B cell (primary cell): Measurements from ENCODE around the gene NUMBL. TPM values are rescaled to one million over a fixed set of nuclear protein-coding genes. Genes with fewer than 3 reads are reported as not detected.

Experiments
- ATAC-seq: fragments of 200-7000 bp; cut with Tn5 transposase; one replicate; pipeline ENCODE4 v1.10.0; 2021; ENCODE audit warnings: low read depth, mild to moderate bottlenecking, moderate number of reproducible peaks, moderate library complexity
- CTCF ChIA-PET: fragments of 350-600 bp; sonication (Branson Sonifier 250); formaldehyde crosslinking; loops from one replicate; lab custom pipeline; 2021; ENCODE audit warnings: antibody characterized with exemption, inconsistent platforms; lab: Charles Lee
- POLR2A ChIA-PET: fragments of 350-600 bp; sonication (Branson Sonifier 250); formaldehyde crosslinking; loops from one replicate; lab custom pipeline; 2021; ENCODE audit warnings: antibody characterized with exemption; lab: Charles Lee
- DNase-seq: peaks from one replicate; pipeline ENCODE4 v3.0.0; 2013
- H2AFZ ChIP-seq: 2 replicates; pipeline ENCODE4 v1.6.1; 2012; ENCODE audit warnings: mild to moderate bottlenecking, low read depth, low read length; ENCODE audit not compliant: insufficient read depth, poor library complexity, severe bottlenecking
- H3K27ac ChIP-seq, 2 donors: 1 replicate in 1 of 2; 2 replicates in 1 of 2; pipeline ENCODE4 v1.5.1; 2012 to 2013; ENCODE audit warnings: low read length in 2 of 2, mild to moderate bottlenecking in 2 of 2, moderate library complexity in 1 of 2
- H3K27me3 ChIP-seq, 4 experiments: fragments of 200-600 bp in 1 of 4; sonication (generic) in 1 of 4; replicated peaks in 1 of 4; 1 replicate in 2 of 4; 2 replicates in 2 of 4; pipeline versions ENCODE4 v1.6.1 to v1.7.0; 2013 to 2016; ENCODE audit warnings: low read length in 3 of 4, mild to moderate bottlenecking in 2 of 4, mixed read lengths in 1 of 4, moderate library complexity in 1 of 4; ENCODE audit not compliant: insufficient read depth in 4 of 4, control insufficient read depth in 3 of 4; ENCODE audit errors: control extremely low read depth in 1 of 4
- H3K36me3 ChIP-seq, 2 experiments: replicated peaks in 1 of 2; 1 replicate in 1 of 2; 2 replicates in 1 of 2; pipeline versions ENCODE4 v1.6.1 to v1.7.1; 2013; ENCODE audit warnings: low read length in 1 of 2; ENCODE audit not compliant: insufficient read depth in 2 of 2, control insufficient read depth in 1 of 2; ENCODE audit errors: control extremely low read depth in 1 of 2, extremely low read depth in 1 of 2
- H3K4me1 ChIP-seq, 2 donors: fragments of 200-600 bp in 1 of 2; sonication (generic) in 1 of 2; 1 replicate in 1 of 2; 2 replicates in 1 of 2; pipeline versions ENCODE4 v1.5.1 to v1.6.1; 2013 to 2017; ENCODE audit warnings: low read length in 2 of 2; ENCODE audit not compliant: control insufficient read depth in 2 of 2, insufficient read depth in 2 of 2
- H3K4me2 ChIP-seq: replicated peaks from 2 replicates; pipeline ENCODE3; 2012; ENCODE audit warnings: mild to moderate bottlenecking, low read depth, low read length; ENCODE audit not compliant: poor library complexity, severe bottlenecking
- H3K4me3 ChIP-seq, 5 experiments: fragments of 200-600 bp in 1 of 5; sonication (generic) in 1 of 5; 1 replicate in 3 of 5; 2 replicates in 2 of 5; pipeline versions ENCODE4 v1.5.1 to v1.7.0; 2011 to 2016; ENCODE audit warnings: low read length in 4 of 5, mild to moderate bottlenecking in 4 of 5, low read depth in 2 of 5, control low read depth in 1 of 5, moderate library complexity in 1 of 5; ENCODE audit not compliant: insufficient read depth in 1 of 5; ENCODE audit errors: control extremely low read depth in 1 of 5, extremely low read depth in 1 of 5
- H3K79me2 ChIP-seq: fragments of 200-600 bp; sonication (generic); one replicate; pipeline ENCODE4 v1.6.0; 2016; ENCODE audit warnings: low read length; ENCODE audit not compliant: control insufficient read depth, insufficient read depth
- H3K9ac ChIP-seq: fragments of 200-600 bp; sonication (generic); 2 replicates; pipeline ENCODE4 v1.6.1; 2017; ENCODE audit warnings: mild to moderate bottlenecking, low read length, moderate library complexity
- H3K9me3 ChIP-seq, 3 donors: one replicate each; pipeline versions ENCODE4 v1.6.1 to v1.7.1; 2013; ENCODE audit warnings: low read length in 2 of 3; ENCODE audit not compliant: control insufficient read depth in 2 of 3, insufficient read depth in 1 of 3; ENCODE audit errors: control extremely low read depth in 1 of 3
- H4K20me1 ChIP-seq: 2 replicates; pipeline ENCODE4 v1.6.0; 2012; ENCODE audit warnings: mild to moderate bottlenecking, low read length; ENCODE audit not compliant: insufficient read depth, control insufficient read depth, poor library complexity, severe bottlenecking
- H3K27ac Mint-ChIP-seq: one replicate; pipeline ENCODE4 v1.8.0; 2021; ENCODE audit warnings: mixed read lengths
- H3K27me3 Mint-ChIP-seq: one replicate; pipeline ENCODE4 v1.8.0; 2021; ENCODE audit warnings: mixed read lengths
- H3K4me1 Mint-ChIP-seq: one replicate; pipeline ENCODE4 v1.8.0; 2021; ENCODE audit warnings: mixed read lengths
- H3K4me3 Mint-ChIP-seq: one replicate; pipeline ENCODE4 v1.8.0; 2021; ENCODE audit warnings: mixed read lengths
- H3K9me3 Mint-ChIP-seq: one replicate; pipeline ENCODE4 v1.8.0; 2022; ENCODE audit warnings: mixed read lengths; ENCODE audit not compliant: insufficient read depth
- CTCF ChIP-seq: fragments of 200-600 bp; IDR thresholded peaks from one replicate; pipeline ENCODE4 v1.8.0; 2022; ENCODE audit warnings: antibody characterized with exemption, mild to moderate bottlenecking
- EZH2 ChIP-seq: IDR thresholded peaks from 2 replicates; pipeline ENCODE4 v1.6.1; 2012; ENCODE audit warnings: borderline replicate concordance, low read depth, mild to moderate bottlenecking, moderate library complexity, low read length; ENCODE audit not compliant: insufficient read depth, poor library complexity, severe bottlenecking
- WGBS: methylation state at CpG from one replicate; pipeline ENCODE4 v1.1.5; 2013; ENCODE audit warnings: missing lambda C conversion rate; ENCODE audit not compliant: insufficient coverage; 5-methylcytosine and 5-hydroxymethylcytosine counted together
- intact Hi-C: fragments of 100-400 bp; cut with micrococcal nuclease; formaldehyde crosslinking; loops from one replicate; pipeline ENCODE4 v1.10.0; 2022
- polyA plus RNA-seq: library from polyadenylated mRNA; depleted of rRNA; stranded (reverse); fragments of >200 nt; gene quantifications from 2 replicates; pipeline ENCODE4 v1.2.3, GENCODE V29; 2012
- total RNA-seq, 2 donors: library from RNA; stranded (reverse); fragments of 120-200 nt in 1 of 2; gene quantifications; 1 replicate in 1 of 2; 2 replicates in 1 of 2; pipeline versions ENCODE4 v1.2.3 to v1.2.4, GENCODE V29; 2013 to 2022

The NUMBL gene
- total and polyA plus RNA-seq, 2 donors (not counting 1 experiment from before 2014, with no cell fraction given), result 7.8 to 21.8 TPM

DNA sequence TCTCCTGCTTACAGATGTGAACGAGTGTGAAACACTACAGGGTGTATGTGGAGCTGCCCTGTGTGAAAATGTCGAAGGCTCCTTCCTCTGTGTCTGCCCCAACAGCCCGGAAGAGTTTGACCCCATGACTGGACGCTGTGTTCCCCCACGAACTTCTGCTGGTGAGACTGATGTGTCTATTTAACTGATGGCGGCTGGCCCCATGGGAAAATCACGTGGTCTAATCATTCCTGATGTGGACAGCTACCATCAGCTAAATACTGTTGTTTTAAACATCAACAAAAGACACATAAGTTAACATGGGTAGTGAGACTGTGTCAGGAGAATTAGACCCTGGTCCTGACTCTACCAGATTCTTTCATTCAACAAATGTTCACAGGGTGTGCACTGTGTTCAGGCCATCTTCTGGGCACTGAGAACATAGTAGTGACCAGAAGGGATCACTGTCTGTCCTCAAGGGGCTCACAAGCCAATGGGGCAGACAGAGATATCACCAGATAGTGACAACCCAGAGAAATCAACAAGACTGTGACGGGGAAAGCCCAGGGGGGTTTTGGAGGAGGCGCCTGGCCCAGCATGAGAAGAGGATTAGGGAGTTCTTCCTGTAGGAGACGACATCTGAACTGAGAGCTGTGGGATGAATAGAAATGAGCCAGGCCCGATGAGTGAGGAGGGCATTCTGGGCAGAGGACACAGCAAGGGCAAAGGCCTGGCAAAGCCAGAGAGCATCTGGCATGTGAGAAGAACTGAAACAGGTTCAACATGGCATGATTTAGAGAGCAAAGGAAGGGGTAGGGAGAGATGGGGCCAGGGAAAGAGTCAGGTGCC, 70.9 kb downstream of the NUMBL start:
- TF ChIP-seq EZH2 (no peak), CTCF (no peak)
- peaks cover 10% of the 10 kb centered on the region for H3K4me1 Mint-ChIP-seq
- Histone ChIP-seq H3K9me3 (no peaks in the 10 kb centered on the region), H4K20me1 (no peaks in the 10 kb centered on the region), H3K4me1 (peaks cover 4 to 5% of the 10 kb centered on the region in 2 donors), H3K27ac (no peak overlapping the region), H2AFZ (no peak overlapping the region), H3K4me2 (no peak overlapping the region), H3K4me3 (no peak overlapping the region), H3K36me3 (peaks cover 0 to 18% of the 10 kb centered on the region in 2 experiments), H3K9ac (no peak overlapping the region), H3K27me3 (no peaks in the 10 kb centered on the region), H3K79me2 (no peaks in the 10 kb centered on the region)
- CTCF ChIA-PET, result interaction anchor here (1.3 to 2.6 kb wide), 3 partner anchors 9 to 49 kb away, joined by 3 to 9 read pairs (median 6); no protein-coding TSS in a partner anchor
- DNase-seq (no peak), ATAC-seq (no peak)
- POLR2A ChIA-PET, result interaction anchor here (0.6 kb wide), 1 partner anchor 180 kb away, joined by 3 read pairs; no protein-coding TSS in a partner anchor
- WGBS, result 78% methylated on average over 9 of the region's 11 CpGs
- intact Hi-C loops, result loop anchor here (10.0 kb wide), 1 partner anchor 95 kb away; the partner anchor contains the start of genes COQ8B and ITPKC
- H3K4me3 Mint-ChIP-seq, result no peak overlapping the region
- H3K9me3 Mint-ChIP-seq, result no peaks in the 10 kb centered on the region
- H3K27ac Mint-ChIP-seq, result peak overlapping the region; percentile 35
- no peaks in the 10 kb centered on the region for H3K27me3 Mint-ChIP-seq

DNA sequence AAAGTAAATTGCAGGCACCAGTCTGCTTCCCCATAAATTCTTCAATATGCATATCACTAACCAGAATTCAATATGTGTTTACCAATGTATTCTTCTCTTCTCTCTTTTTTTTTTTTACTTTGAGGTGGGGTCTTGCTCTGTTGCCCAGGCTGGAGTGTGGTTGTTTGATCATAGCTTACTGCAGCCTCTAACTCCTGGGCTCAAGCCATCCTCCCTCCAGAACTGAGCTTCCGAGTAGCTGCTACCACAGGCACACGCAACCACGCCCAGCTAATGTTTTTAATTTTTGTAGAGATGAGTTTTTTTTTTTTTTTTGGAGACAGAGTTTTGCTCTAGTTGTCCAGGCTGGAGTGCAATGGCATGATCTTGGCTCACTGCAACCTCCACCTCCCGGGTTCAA, 72.5 kb downstream of the NUMBL start:
- H3K79me2 ChIP-seq, result no peaks in the 10 kb centered on the region
- Mint-ChIP-seq H3K27ac (no peak overlapping the region), H3K4me1 (peaks cover 16% of the 10 kb centered on the region), H3K9me3 (no peaks in the 10 kb centered on the region), H3K27me3 (no peaks in the 10 kb centered on the region), H3K4me3 (no peak overlapping the region)
- no peaks in the 10 kb centered on the region for H4K20me1 ChIP-seq
- ChIA-PET CTCF (interaction anchor here (0.7 to 1.0 kb wide), 2 partner anchors 18 to 55 kb away, joined by 3 to 4 read pairs; no protein-coding TSS in a partner anchor), POLR2A (no interaction called here)
- H3K4me1 ChIP-seq, result peaks cover 11 to 18% of the 10 kb centered on the region in 2 donors
- no peak overlapping the region for H3K9ac ChIP-seq
- H3K27ac ChIP-seq, result no peak overlapping the region
- intact Hi-C loops, result loop anchor here (10.0 kb wide), 1 partner anchor 97 kb away; the partner anchor contains the start of genes COQ8B and ITPKC
- no peaks in the 10 kb centered on the region for H3K27me3 ChIP-seq
- no peak for ATAC-seq
- DNase-seq, result no peak
- peaks cover 0 to 12% of the 10 kb centered on the region in 2 experiments for H3K36me3 ChIP-seq
- 80% methylated on average over 1 of the region's 4 CpGs for WGBS
- no peak overlapping the region for H3K4me3 ChIP-seq
- no peak for TF ChIP-seq EZH2
- TF ChIP-seq CTCF, result no peak
- no peak overlapping the region for H3K4me2 ChIP-seq
- peaks cover 0 to 5% (median 0%) of the 10 kb centered on the region in 3 donors for H3K9me3 ChIP-seq
- no peak overlapping the region for H2AFZ ChIP-seq
